H9 (cell line): ENCODE measurements around the gene HOXC11. TPM values are rescaled to one million over a fixed set of nuclear protein-coding genes. Genes with fewer than 3 reads are reported as not detected.

Experiments used
- DNase-seq: peaks from one replicate; pipeline ENCODE4 v3.0.0-alpha.2; 2017
- H2AFZ ChIP-seq: one replicate; pipeline ENCODE4 v1.6.1; 2013; ENCODE audit warnings: mild to moderate bottlenecking, low read length, control low read depth, moderate library complexity
- H2AK5ac ChIP-seq: 2 replicates; pipeline ENCODE4 v1.6.1; 2013; ENCODE audit warnings: low read length, control low read depth, mixed read lengths; ENCODE audit not compliant: insufficient read length
- H2BK120ac ChIP-seq: one replicate; pipeline ENCODE4 v1.6.1; 2013; ENCODE audit warnings: low read depth, mild to moderate bottlenecking, low read length, control low read depth, inconsistent platforms; ENCODE audit not compliant: poor library complexity, severe bottlenecking
- H2BK12ac ChIP-seq: 2 replicates; pipeline ENCODE4 v1.6.1; 2013; ENCODE audit warnings: low read length, control low read depth, mixed read lengths, low read depth; ENCODE audit not compliant: insufficient read length
- H2BK15ac ChIP-seq: 2 replicates; pipeline ENCODE4 v1.6.1; 2013; ENCODE audit warnings: low read depth, low read length, control low read depth
- H2BK20ac ChIP-seq: one replicate; pipeline ENCODE4 v1.6.1; 2013; ENCODE audit warnings: low read depth, mild to moderate bottlenecking, low read length, control low read depth, inconsistent platforms; ENCODE audit not compliant: poor library complexity, severe bottlenecking
- H2BK5ac ChIP-seq: 2 replicates; pipeline ENCODE4 v1.6.1; 2013; ENCODE audit warnings: low read length, control low read depth, mixed read lengths; ENCODE audit not compliant: insufficient read length
- H3K14ac ChIP-seq: 2 replicates; pipeline ENCODE4 v1.6.1; 2013; ENCODE audit warnings: low read length, control low read depth; ENCODE audit not compliant: insufficient read depth
- H3K18ac ChIP-seq: 2 replicates; pipeline ENCODE4 v1.6.1; 2013; ENCODE audit warnings: low read depth, mild to moderate bottlenecking, mixed read lengths, low read length, control low read depth; ENCODE audit not compliant: insufficient read length
- H3K23ac ChIP-seq: 2 replicates; pipeline ENCODE4 v1.6.1; 2013; ENCODE audit warnings: low read length, control low read depth, mixed read lengths, low read depth; ENCODE audit not compliant: insufficient read length
- H3K23me2 ChIP-seq: 2 replicates; pipeline ENCODE4 v1.6.1; 2013; ENCODE audit warnings: low read depth, mild to moderate bottlenecking, mixed read lengths, low read length, control low read depth; ENCODE audit not compliant: insufficient read length, poor library complexity, severe bottlenecking
- H3K27ac ChIP-seq: 2 replicates; pipeline ENCODE4 v1.5.1; 2013; ENCODE audit warnings: low read length, control low read depth, mixed read lengths, low read depth; ENCODE audit not compliant: insufficient read length
- H3K27me3 ChIP-seq: 2 replicates; pipeline ENCODE4 v1.6.1; 2013; ENCODE audit warnings: low read length, control low read depth, inconsistent platforms; ENCODE audit not compliant: insufficient read depth
- H3K4ac ChIP-seq: 2 replicates; pipeline ENCODE4 v1.6.1; 2013; ENCODE audit warnings: low read depth, mild to moderate bottlenecking, control low read depth, inconsistent platforms, low read length, moderate library complexity
- H3K4me1 ChIP-seq: 2 replicates; pipeline ENCODE4 v1.6.1; 2013; ENCODE audit warnings: low read length, control low read depth, inconsistent platforms; ENCODE audit not compliant: insufficient read depth
- H3K4me2 ChIP-seq: 2 replicates; pipeline ENCODE4 v1.6.1; 2013; ENCODE audit warnings: low read length, control low read depth, mixed read lengths; ENCODE audit not compliant: insufficient read length, insufficient read depth
- H3K56ac ChIP-seq: 2 replicates; pipeline ENCODE4 v1.6.1; 2013; ENCODE audit warnings: low read depth, mild to moderate bottlenecking, mixed read lengths, low read length, control low read depth; ENCODE audit not compliant: insufficient read length
- H3K79me1 ChIP-seq: 2 replicates; pipeline ENCODE4 v1.6.1; 2013; ENCODE audit warnings: low read depth, mild to moderate bottlenecking, moderate library complexity, low read length, control low read depth, inconsistent platforms; ENCODE audit not compliant: insufficient read depth, poor library complexity, severe bottlenecking
- H3K79me2 ChIP-seq: 2 replicates; pipeline ENCODE4 v1.6.1; 2013; ENCODE audit warnings: low read length, control low read depth, inconsistent platforms; ENCODE audit not compliant: insufficient read depth
- H3K9ac ChIP-seq: 2 replicates; pipeline ENCODE4 v1.6.1; 2013; ENCODE audit warnings: low read length, control low read depth, mixed read lengths; ENCODE audit not compliant: insufficient read length; ENCODE audit errors: extremely low read depth
- H3K9me3 ChIP-seq: one replicate; pipeline ENCODE4 v1.6.1; 2013; ENCODE audit warnings: low read depth, low read length, inconsistent platforms; ENCODE audit not compliant: control insufficient read depth
- H3T11ph ChIP-seq: one replicate; pipeline ENCODE4 v1.6.1; 2013; ENCODE audit warnings: mild to moderate bottlenecking, low read length, control low read depth, inconsistent platforms
- H4K20me1 ChIP-seq: one replicate; pipeline ENCODE4 v1.6.1; 2013; ENCODE audit not compliant: control insufficient read depth, insufficient read length, insufficient read depth
- H4K5ac ChIP-seq: 2 replicates; pipeline ENCODE4 v1.6.1; 2013; ENCODE audit warnings: low read depth, mild to moderate bottlenecking, mixed read lengths, low read length, control low read depth; ENCODE audit not compliant: insufficient read length
- H4K8ac ChIP-seq: replicated peaks from 2 replicates; pipeline ENCODE4 v1.6.1; 2013; ENCODE audit warnings: low read length, control low read depth, mixed read lengths, low read depth; ENCODE audit not compliant: insufficient read length
- H4K91ac ChIP-seq: 2 replicates; pipeline ENCODE4 v1.6.1; 2013; ENCODE audit warnings: low read depth, mild to moderate bottlenecking, moderate library complexity, mixed read lengths, low read length, control low read depth; ENCODE audit not compliant: insufficient read length
- H3K27ac Mint-ChIP-seq, 3 experiments: 2 replicates in 2 of 3; 3 replicates in 1 of 3; pipeline ENCODE4 v1.8.0; 2020 to 2021; ENCODE audit warnings: mixed read lengths in 3 of 3, mild to moderate bottlenecking in 1 of 3, moderate library complexity in 1 of 3
- H3K27me3 Mint-ChIP-seq: 2 replicates; pipeline ENCODE4 v1.8.0; 2021; ENCODE audit warnings: low read depth, mild to moderate bottlenecking, moderate library complexity, mixed read lengths
- H3K36me3 Mint-ChIP-seq, 3 experiments: 2 replicates in 2 of 3; 3 replicates in 1 of 3; pipeline ENCODE4 v1.8.0; 2020 to 2021; ENCODE audit warnings: low read depth in 3 of 3, mixed read lengths in 3 of 3; ENCODE audit not compliant: insufficient read depth in 1 of 3
- H3K4me1 Mint-ChIP-seq, 2 experiments: 2 replicates each; pipeline ENCODE4 v1.8.0; 2020; ENCODE audit warnings: mixed read lengths in 2 of 2
- H3K4me3 Mint-ChIP-seq, 2 experiments: 2 replicates in 1 of 2; 3 replicates in 1 of 2; pipeline ENCODE4 v1.8.0; 2020 to 2021; ENCODE audit warnings: mild to moderate bottlenecking in 2 of 2, mixed read lengths in 2 of 2, moderate library complexity in 1 of 2
- H3K9me3 Mint-ChIP-seq, 2 experiments: 2 replicates in 1 of 2; 3 replicates in 1 of 2; pipeline ENCODE4 v1.8.0; 2020; ENCODE audit warnings: mild to moderate bottlenecking in 2 of 2, mixed read lengths in 2 of 2, moderate library complexity in 1 of 2
- WGBS: extraction: QIAGEN DNeasy Blood & Tissue Kit; methylation state at CpG from one replicate; pipeline ENCODE4 v1.1.7; 2013; ENCODE audit warnings: missing lambda C conversion rate, low lambda C conversion rate, mixed read lengths; ENCODE audit not compliant: insufficient read length; ENCODE audit errors: extremely low coverage; 5-methylcytosine and 5-hydroxymethylcytosine counted together
- total RNA-seq: library from RNA; stranded (reverse); gene quantifications from 2 replicates; pipeline ENCODE4 v1.2.1, GENCODE V29; 2021
- TF ChIP-seq, protein P1 (sequence below): fragments of 200-600 bp; sonication (generic); conservative IDR thresholded peaks from 3 replicates; pipeline ENCODE4 v1.8.0; 2021; ENCODE audit warnings: antibody characterized with exemption, mild to moderate bottlenecking

HOXC11 gene
- total RNA-seq, 1 experiment from 2014 or later: not detected

DNA sequence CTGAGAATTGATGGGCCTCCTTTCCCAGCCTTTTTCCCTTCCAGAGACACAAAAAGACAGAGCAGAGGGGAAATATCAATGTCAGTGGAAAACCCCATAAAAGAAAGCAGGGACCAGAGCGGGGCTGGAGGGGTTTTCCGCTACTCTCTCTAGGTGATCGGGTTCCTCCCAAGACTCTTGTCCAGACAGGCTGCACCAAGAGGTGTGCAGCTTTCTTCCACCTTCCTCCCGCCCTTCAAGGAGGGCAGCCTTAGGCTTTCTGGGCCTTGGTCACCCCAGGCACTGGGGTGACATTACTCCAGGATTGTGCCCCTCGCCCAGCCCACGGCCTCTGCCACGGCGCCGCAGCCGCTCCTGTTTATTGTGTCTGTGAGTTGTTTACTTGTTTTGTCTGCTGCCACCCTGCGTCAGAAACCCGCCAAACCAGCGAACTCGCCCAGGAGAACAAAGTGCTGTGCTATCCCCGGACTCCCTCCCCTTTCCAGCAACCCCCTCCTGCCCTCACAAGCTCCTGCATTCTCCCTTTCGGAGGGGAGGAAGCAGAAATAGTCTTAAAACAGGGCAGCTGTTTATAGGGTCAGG is 48.6 kb downstream of the HOXC11 start:
- H3K4me1 ChIP-seq: no peaks in the 10 kb centered on the region
- Mint-ChIP-seq H3K4me1 (peaks cover 13 to 30% of the 10 kb centered on the region in 2 experiments), H3K27ac (no peak overlapping the region), H3K36me3 (no peaks in the 10 kb centered on the region), H3K9me3 (peaks cover 2 to 5% of the 10 kb centered on the region in 2 experiments; a peak in 4 of 5 replicates), H3K4me3 (peak overlapping the region in 1 of 2 experiments; percentile 50; a peak in 3 of 5 replicates), H3K27me3 (peaks cover 100% of the 10 kb centered on the region)
- H3K4me2 ChIP-seq: no peak overlapping the region
- H4K91ac ChIP-seq: no peak overlapping the region
- WGBS: no CpG with 5 or more reads among the region's 16 CpGs
- H3K9ac ChIP-seq: no peak overlapping the region
- no peak overlapping the region for H4K8ac ChIP-seq
- peak; percentile 94 for DNase-seq
- H3K23me2 ChIP-seq: peaks cover 10% of the 10 kb centered on the region
- no peaks in the 10 kb centered on the region for H3K79me2 ChIP-seq
- no peak overlapping the region for H2BK12ac ChIP-seq
- no peak overlapping the region for H3K23ac ChIP-seq
- no peak overlapping the region for H3K56ac ChIP-seq
- no peak overlapping the region for H3K18ac ChIP-seq
- H3K9me3 ChIP-seq: no peaks in the 10 kb centered on the region
- H4K5ac ChIP-seq: no peak overlapping the region
- H4K20me1 ChIP-seq: no peaks in the 10 kb centered on the region
- no peak overlapping the region for H3K27ac ChIP-seq
- H3T11ph ChIP-seq: no peak overlapping the region
- no peak overlapping the region for H3K4ac ChIP-seq
- H2BK15ac ChIP-seq: no peak overlapping the region
- no peak overlapping the region for H2BK120ac ChIP-seq
- H3K79me1 ChIP-seq: no peaks in the 10 kb centered on the region
- no peak overlapping the region for H2BK20ac ChIP-seq
- H2AK5ac ChIP-seq: no peak overlapping the region
- H2AFZ ChIP-seq: no peak overlapping the region
- H2BK5ac ChIP-seq: no peak overlapping the region
- H3K27me3 ChIP-seq: peaks cover 94% of the 10 kb centered on the region
- TF ChIP-seq, protein P1, sequence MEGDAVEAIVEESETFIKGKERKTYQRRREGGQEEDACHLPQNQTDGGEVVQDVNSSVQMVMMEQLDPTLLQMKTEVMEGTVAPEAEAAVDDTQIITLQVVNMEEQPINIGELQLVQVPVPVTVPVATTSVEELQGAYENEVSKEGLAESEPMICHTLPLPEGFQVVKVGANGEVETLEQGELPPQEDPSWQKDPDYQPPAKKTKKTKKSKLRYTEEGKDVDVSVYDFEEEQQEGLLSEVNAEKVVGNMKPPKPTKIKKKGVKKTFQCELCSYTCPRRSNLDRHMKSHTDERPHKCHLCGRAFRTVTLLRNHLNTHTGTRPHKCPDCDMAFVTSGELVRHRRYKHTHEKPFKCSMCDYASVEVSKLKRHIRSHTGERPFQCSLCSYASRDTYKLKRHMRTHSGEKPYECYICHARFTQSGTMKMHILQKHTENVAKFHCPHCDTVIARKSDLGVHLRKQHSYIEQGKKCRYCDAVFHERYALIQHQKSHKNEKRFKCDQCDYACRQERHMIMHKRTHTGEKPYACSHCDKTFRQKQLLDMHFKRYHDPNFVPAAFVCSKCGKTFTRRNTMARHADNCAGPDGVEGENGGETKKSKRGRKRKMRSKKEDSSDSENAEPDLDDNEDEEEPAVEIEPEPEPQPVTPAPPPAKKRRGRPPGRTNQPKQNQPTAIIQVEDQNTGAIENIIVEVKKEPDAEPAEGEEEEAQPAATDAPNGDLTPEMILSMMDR: peak; percentile 57
- H3K14ac ChIP-seq: no peak overlapping the region
